ENCODE measurements around the gene CNTNAP4. TPM values are rescaled to one million over a fixed set of nuclear protein-coding genes. Genes with fewer than 3 reads are reported as not detected.

Gene CNTNAP4
- polyA plus RNA-seq, 3 donors, result not detected

GRCh38 chr16:76466871-76467270, 189.7 kb downstream of the CNTNAP4 start:
- Histone ChIP-seq H3K4me2 (replicated peaks; ENCODE audit: extremely low read depth, low read length, poor library complexity, severe bottlenecking) (no peak overlapping the region), H3K4me1 (ENCODE audit: control insufficient read depth in 1 of 2, insufficient read depth in 2 of 2, low read length in 2 of 2) (no peaks in the 10 kb centered on the region), H4K20me1 (ENCODE audit: insufficient read depth, low read length) (no peaks in the 10 kb centered on the region), H3K9me3 (replicated peaks in 1 of 2; ENCODE audit: control insufficient read depth in 1 of 2, insufficient read depth in 1 of 2, low read length in 2 of 2) (no peaks in the 10 kb centered on the region), H3K79me2 (ENCODE audit: insufficient read depth, low read length) (no peaks in the 10 kb centered on the region), H3K9ac (ENCODE audit: insufficient read depth, low read length, poor library complexity, severe bottlenecking) (no peak overlapping the region), H3K27me3 (ENCODE audit: control insufficient read depth in 2 of 2, insufficient read depth in 2 of 2, low read length in 2 of 2) (no peaks in the 10 kb centered on the region), H2AFZ (ENCODE audit: insufficient read depth, low read depth, low read length, poor library complexity, severe bottlenecking) (no peak overlapping the region), H3K36me3 (replicated peaks in 1 of 2; ENCODE audit: control insufficient read depth in 1 of 2, insufficient read depth in 2 of 2, low read length in 2 of 2) (no peaks in the 10 kb centered on the region), H3K4me3 (replicated peaks in 1 of 3; ENCODE audit: low read depth in 2 of 3, low read length in 3 of 3) (no peak overlapping the region), H3K27ac (ENCODE audit: low read depth in 1 of 2, low read length in 2 of 2) (no peak overlapping the region)
- TF ChIP-seq CTCF (IDR thresholded peaks at IDR 0.05), result no peak
- no peaks in the 10 kb centered on the region for H3K36me3 Mint-ChIP-seq
- H3K27me3 Mint-ChIP-seq (ENCODE audit: low read depth in 3 of 3), result peaks cover 0 to 2% (median 0%) of the 10 kb centered on the region in 3 donors
- H3K4me1 Mint-ChIP-seq, result no peaks in the 10 kb centered on the region
- H3K4me3 Mint-ChIP-seq, result no peak overlapping the region
- intact Hi-C loops (cut with micrococcal nuclease), result no loop called here
- H3K9me3 Mint-ChIP-seq, result peaks cover 0 to 4% (median 0%) of the 10 kb centered on the region in 7 donors
- H3K27ac Mint-ChIP-seq, result no peak overlapping the region
- no peak for DNase-seq

- Histone ChIP-seq H3K9ac (ENCODE audit: insufficient read depth, low read length, poor library complexity, severe bottlenecking) (no peak overlapping the region), H3K9me3 (replicated peaks in 1 of 2; ENCODE audit: control insufficient read depth in 1 of 2, insufficient read depth in 1 of 2, low read length in 2 of 2) (no peaks in the 10 kb centered on the region), H2AFZ (ENCODE audit: insufficient read depth, low read depth, low read length, poor library complexity, severe bottlenecking) (no peak overlapping the region), H3K79me2 (ENCODE audit: insufficient read depth, low read length) (no peaks in the 10 kb centered on the region), H3K27ac (ENCODE audit: low read depth in 1 of 2, low read length in 2 of 2) (no peak overlapping the region), H4K20me1 (ENCODE audit: insufficient read depth, low read length) (no peaks in the 10 kb centered on the region), H3K4me2 (replicated peaks; ENCODE audit: extremely low read depth, low read length, poor library complexity, severe bottlenecking) (no peak overlapping the region), H3K27me3 (ENCODE audit: control insufficient read depth in 2 of 2, insufficient read depth in 2 of 2, low read length in 2 of 2) (no peaks in the 10 kb centered on the region), H3K4me1 (ENCODE audit: control insufficient read depth in 1 of 2, insufficient read depth in 2 of 2, low read length in 2 of 2) (no peaks in the 10 kb centered on the region), H3K36me3 (replicated peaks in 1 of 2; ENCODE audit: control insufficient read depth in 1 of 2, insufficient read depth in 2 of 2, low read length in 2 of 2) (no peaks in the 10 kb centered on the region), H3K4me3 (replicated peaks in 1 of 3; ENCODE audit: low read depth in 2 of 3, low read length in 3 of 3) (no peak overlapping the region)
- H3K36me3 Mint-ChIP-seq, result no peaks in the 10 kb centered on the region
- DNase-seq, result no peak
- no peak overlapping the region for H3K4me3 Mint-ChIP-seq
- H3K27me3 Mint-ChIP-seq (ENCODE audit: low read depth in 3 of 3), result peaks cover 0 to 2% (median 0%) of the 10 kb centered on the region in 3 donors
- H3K4me1 Mint-ChIP-seq, result no peaks in the 10 kb centered on the region
- no peak overlapping the region for H3K27ac Mint-ChIP-seq
- TF ChIP-seq CTCF (IDR thresholded peaks at IDR 0.05), result no peak
- intact Hi-C loops (cut with micrococcal nuclease), result no loop called here
- WGBS (ENCODE audit: insufficient coverage), result no CpG with 5 or more reads among the region's 2 CpGs
- H3K9me3 Mint-ChIP-seq, result peaks cover 0 to 6% (median 3%) of the 10 kb centered on the region in 7 donors
These were observed 196.8 kb downstream of the CNTNAP4 start for GRCh38 chr16:76474048-76474447.

Measured in CD14-positive monocyte (primary cell).